ENCODE measurements around the gene PLSCR3. TPM values are rescaled to one million over a fixed set of nuclear protein-coding genes. Genes with fewer than 3 reads are reported as not detected.

Gene PLSCR3
- 16.8 and 28.3 TPM in 2 replicates for total RNA-seq

DNA sequence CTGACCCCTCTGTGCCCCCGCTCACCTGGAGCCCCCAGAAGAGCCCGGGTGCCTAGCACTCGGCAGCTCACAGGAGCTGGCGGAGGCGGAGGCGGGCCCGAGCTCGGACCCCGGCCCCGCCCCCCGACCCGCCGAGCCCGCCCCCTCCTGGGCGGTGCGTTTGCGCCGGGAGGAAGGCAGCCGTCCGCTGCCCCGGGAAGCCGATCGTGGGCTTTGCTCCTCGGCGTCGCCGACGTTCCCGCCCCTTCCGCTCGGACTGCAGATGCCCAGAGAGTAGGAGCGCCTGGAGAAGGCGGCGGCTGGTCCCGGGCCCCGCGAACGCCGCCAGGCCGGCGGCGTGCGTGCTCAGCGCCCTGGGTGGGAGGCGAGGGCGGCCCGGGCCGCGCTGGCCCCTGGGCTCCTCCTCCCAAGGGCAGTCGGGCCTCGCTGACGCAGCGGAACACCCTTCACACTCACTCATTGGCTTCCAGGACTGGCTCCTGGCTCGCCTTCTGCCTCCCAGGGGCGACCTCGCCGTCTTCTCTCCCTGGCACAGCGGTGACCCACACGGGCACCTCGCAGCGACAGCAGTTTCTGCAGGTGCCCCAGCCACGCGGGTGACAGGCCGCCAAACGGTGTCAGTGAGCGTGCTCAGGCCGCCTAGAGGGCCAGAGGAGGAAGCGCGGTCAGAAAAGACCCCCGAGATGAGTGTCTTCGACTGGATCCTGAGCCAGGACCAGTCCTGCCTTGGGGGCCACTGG lies at the start of gene PLSCR3:
PLSCR3 (minus strand) TSS at position 74 of the 740 bp plus-strand sequence. CDS start 415 bp downstream, outside the sequence.
- TF ChIP-seq, protein P1, sequence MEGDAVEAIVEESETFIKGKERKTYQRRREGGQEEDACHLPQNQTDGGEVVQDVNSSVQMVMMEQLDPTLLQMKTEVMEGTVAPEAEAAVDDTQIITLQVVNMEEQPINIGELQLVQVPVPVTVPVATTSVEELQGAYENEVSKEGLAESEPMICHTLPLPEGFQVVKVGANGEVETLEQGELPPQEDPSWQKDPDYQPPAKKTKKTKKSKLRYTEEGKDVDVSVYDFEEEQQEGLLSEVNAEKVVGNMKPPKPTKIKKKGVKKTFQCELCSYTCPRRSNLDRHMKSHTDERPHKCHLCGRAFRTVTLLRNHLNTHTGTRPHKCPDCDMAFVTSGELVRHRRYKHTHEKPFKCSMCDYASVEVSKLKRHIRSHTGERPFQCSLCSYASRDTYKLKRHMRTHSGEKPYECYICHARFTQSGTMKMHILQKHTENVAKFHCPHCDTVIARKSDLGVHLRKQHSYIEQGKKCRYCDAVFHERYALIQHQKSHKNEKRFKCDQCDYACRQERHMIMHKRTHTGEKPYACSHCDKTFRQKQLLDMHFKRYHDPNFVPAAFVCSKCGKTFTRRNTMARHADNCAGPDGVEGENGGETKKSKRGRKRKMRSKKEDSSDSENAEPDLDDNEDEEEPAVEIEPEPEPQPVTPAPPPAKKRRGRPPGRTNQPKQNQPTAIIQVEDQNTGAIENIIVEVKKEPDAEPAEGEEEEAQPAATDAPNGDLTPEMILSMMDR (IDR thresholded peaks at IDR 0.05; ENCODE audit: insufficient read depth, low read depth, low read length): peak; percentile 46

DNA sequence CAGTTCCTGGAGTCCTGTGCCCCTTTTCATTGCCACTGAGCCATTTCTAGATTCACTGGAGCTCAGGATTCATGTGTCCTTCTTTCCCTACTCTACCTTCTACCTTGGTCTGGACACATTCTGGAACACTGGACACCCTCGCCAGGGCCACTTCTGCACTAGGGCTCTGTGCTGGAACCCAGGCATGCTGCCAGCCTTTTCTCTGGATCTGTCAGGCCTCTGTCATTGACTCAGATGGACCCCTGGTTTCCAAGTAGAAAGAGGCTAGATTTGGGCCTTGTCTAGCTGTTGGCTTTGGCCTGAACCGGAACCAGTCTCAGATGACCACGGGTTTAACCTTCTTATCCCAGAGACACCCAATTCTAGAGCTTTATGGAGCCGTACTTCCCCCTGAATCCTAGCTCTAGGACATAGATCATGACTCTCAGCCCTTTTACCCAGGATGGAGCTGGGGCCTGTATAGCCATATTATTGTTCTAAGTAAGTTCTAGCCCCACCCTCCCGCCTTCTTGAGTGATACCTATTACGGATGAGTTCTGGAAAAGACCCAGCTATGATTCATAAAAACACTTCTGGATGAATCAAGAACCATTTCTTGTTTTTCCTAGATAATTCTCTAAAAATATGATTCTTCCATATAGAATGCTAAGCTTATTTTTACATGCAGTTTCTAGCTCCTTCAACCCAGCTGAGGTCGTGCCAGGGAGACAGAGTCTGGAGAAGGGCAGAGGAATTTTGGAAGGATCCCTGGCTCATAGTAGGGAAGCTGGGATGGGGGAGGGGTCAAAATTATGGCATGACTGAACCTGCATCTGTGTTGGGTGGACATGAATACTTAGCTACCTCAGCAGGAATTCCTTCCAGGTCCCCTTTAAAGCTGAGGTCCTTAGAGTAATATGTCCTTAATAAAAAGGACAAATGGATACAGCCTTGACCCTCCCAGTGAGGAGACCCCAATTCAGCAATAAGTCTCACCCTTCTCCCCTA lies 49.5 kb upstream of the PLSCR3 start:
- TF ChIP-seq, protein P1 (IDR thresholded peaks at IDR 0.05; ENCODE audit: insufficient read depth, low read depth, low read length): no peak
- no peak for DNase-seq (ENCODE audit: low read depth)
- H3K4me3 ChIP-seq (ENCODE audit: low read depth, low read length): no peak overlapping the region

More for the DNA sequence above, at the start of gene PLSCR3:
- peak; percentile 87 for DNase-seq (ENCODE audit: low read depth)
- peak within 1 kb of the TSS; percentile 86 for H3K4me3 ChIP-seq (ENCODE audit: low read depth, low read length)

DNA sequence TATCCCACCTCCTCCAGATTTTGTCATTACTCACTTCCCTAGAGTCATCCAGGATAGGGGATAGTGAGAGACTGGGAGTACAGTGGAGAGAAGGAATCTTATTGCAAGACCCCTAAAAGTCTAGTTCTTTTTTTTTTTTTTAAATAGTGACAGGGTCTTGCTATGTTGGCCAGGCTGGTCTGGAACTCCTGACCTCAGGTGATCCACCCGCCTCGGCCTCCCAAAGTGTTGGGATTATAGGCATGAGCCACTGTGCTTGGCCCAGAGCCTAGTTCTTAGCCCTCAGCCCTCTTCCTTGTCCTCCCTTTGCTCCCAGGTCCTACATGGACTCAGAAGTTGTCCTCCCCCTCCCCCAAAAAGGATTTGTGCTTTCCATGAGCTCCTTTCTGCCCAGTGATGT lies 47.8 kb upstream of the PLSCR3 start:
- DNase-seq (ENCODE audit: low read depth): no peak
- TF ChIP-seq, protein P1 (IDR thresholded peaks at IDR 0.05; ENCODE audit: insufficient read depth, low read depth, low read length): no peak

DNA sequence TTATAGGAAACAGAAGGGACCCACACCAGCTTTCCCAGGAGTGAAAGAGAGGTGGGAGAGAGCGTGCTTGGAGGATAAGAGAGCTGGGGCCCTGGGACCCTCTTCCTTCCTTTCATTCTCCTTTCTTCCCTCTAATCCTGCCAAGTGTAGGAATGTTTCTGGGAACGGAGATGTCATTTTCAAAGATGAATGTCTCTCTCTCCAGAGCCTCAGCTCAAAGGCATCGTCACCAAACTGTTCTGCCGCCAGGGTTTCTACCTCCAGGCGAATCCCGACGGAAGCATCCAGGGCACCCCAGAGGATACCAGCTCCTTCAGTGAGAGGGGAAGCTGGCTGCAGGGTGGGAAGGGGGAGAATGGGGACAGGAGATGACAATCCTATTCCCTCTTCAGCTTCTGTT lies 46.9 kb upstream of the PLSCR3 start:
- TF ChIP-seq, protein P1 (IDR thresholded peaks at IDR 0.05; ENCODE audit: insufficient read depth, low read depth, low read length): no peak
- no peak overlapping the region for H3K4me3 ChIP-seq (ENCODE audit: low read depth, low read length)
- no peak for DNase-seq (ENCODE audit: low read depth)

More for the DNA sequence above, 47.8 kb upstream of the PLSCR3 start:
- no peak overlapping the region for H3K4me3 ChIP-seq (ENCODE audit: low read depth, low read length)

DNA sequence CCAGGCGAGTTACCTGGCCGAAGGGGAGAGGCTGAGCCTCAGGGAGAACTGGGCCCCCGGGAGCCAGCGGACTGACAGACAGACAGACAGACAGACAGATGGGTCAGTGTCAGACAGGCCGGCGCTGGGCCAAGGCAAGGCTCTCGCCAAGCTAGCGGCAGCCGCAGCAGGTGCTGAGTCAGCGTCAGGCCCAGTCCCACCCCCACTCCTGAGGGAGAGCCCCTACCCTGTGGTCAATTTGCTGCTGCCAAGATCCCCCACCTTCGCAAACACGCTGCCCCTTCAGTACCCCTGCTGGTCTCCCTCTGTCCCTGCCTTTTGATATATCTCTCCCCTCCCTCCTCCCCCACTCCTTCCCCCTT lies 46.5 kb upstream of the PLSCR3 start:
- DNase-seq (ENCODE audit: low read depth): no peak
- TF ChIP-seq, protein P1 (IDR thresholded peaks at IDR 0.05; ENCODE audit: insufficient read depth, low read depth, low read length): no peak
- H3K4me3 ChIP-seq (ENCODE audit: low read depth, low read length): no peak overlapping the region

DNA sequence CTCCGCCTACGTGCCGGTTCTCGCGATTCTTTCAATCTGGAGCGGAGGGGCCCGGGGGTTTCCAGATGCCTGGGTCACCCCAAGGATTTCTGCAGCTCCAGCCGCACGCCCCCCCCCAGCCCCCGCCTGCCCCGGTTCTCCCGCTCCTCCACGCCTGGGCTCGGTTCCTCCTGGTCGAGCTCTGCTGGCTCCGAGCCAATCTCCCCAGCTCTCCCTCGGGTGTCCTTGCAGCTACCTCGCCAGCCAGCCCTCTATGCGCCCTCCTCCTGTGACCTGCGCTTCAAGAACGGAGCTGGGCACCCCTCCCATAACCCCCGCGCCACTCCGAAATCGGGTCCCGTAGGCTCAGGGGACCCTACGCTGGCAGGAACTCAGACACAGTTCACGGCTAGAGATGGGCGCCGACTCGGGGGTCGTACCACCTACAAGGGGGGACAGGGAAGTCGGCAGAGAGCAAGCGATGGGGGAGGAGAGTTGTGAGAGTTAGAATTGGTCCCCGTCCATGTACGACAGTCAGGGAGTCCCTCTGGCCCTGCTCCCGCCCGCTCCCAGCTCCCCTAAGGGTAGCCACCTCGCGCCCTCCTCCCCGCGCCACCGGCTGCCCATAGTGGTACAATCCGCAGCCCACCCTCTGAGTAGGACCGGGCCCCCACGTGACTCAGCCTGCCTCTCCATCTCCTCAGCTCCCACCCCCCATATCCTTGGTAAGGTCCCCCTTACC lies 45.9 kb upstream of the PLSCR3 start:
- TF ChIP-seq, protein P1 (IDR thresholded peaks at IDR 0.05; ENCODE audit: insufficient read depth, low read depth, low read length): no peak
- H3K4me3 ChIP-seq (ENCODE audit: low read depth, low read length): peak overlapping the region; percentile 60
- peak; percentile 47 for DNase-seq (ENCODE audit: low read depth)
